ENCODE results near the gene ERCC8. TPM values are rescaled to one million over a fixed set of nuclear protein-coding genes. Genes with fewer than 3 reads are reported as not detected.
"Not testable (repeated sequence)": the region's sequence is repeated elsewhere in the genome, so short reads cannot be mapped to it uniquely, and the experiment has no call there.

ERCC8 gene
- total RNA-seq, 1 donor from 2014 or later: 4.6 TPM

DNA sequence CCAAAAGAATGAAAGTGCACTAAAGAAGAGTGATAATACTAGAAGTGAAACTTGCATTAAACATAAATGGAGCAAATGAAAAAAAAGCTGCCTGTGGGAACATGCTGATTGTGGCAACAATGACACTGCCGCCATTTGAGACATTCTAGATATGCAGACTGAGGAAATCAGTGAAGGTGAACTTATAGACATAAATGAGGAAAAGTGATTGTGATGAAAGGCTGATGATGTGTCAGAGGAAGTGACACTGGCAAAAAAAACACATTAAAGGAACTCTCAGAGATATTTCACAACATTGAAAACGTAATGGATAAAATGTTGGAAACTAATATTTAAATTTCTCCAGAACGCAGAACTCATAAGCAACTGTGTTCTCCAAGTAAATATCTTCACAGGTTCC lies 1.2 kb downstream of the ERCC8 start:
- intact Hi-C loops (cut with DNase I): loop anchor here (10.0 kb wide), 1 partner anchor 239 kb away; the partner anchor contains the start of gene DEPDC1B
- no peak for DNase-seq (ENCODE audit: low spot score)

DNA sequence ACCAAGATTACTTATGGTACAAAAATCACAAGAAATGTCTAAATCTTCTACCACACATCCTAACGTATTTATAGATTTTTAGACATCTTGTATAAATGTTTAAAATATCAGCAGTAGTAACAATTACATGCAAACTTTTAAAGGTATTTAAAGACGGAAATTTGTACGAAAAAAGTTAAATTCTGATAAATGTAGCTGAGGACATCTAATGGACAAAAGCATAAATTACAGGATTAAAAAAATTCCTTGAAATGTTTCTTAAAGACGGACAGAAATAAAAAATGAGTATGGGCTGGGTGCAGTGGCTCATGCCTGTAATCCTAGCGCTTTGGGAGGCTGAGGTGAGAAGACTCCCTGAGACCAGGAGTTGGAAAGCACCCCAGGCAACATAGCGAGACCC lies 15.8 kb downstream of the ERCC8 start:
- intact Hi-C loops (cut with DNase I): no loop called here
- DNase-seq (ENCODE audit: low spot score): no peak

DNA sequence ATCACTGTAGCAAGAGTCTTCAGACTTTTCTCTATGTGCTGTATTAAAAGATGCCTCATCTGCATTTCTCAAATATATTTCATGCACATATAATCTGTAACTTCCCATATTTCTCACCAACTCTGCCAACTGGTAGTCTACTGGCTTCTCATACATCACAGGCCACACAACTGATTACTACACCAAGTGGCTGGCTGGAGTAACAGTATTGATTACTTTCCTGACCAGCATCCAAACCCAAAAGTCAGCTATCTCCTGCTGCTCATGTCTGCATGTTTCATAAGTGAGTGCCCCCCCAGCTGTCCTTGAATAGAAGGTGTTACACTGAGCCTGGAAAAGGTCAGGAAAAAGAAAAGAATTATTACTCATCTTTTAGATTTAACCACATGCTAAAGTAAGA lies 17.4 kb downstream of the ERCC8 start:
- DNase-seq (ENCODE audit: low spot score): no peak
- intact Hi-C loops (cut with DNase I): no loop called here

DNA sequence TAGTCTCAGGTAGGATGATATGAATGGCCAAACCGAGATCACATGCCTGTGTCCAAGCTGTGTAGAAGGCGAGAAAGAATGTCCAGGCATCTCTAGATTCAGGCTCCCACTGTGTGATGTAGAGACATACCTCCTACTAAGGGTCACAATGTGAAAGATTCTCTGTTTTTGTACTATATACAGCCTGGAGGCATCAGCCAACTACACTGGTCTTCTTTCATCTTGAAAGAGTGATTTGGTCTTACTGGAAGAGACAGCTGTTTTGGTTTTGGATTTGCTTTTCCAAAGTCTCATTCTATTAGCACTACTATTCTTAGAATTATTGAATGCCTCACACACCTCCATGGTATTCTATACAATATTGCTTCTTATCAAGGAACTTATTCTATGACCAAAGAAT lies 26.4 kb downstream of the ERCC8 start:
- no peak for DNase-seq (ENCODE audit: low spot score)
- intact Hi-C loops (cut with DNase I): no loop called here

DNA sequence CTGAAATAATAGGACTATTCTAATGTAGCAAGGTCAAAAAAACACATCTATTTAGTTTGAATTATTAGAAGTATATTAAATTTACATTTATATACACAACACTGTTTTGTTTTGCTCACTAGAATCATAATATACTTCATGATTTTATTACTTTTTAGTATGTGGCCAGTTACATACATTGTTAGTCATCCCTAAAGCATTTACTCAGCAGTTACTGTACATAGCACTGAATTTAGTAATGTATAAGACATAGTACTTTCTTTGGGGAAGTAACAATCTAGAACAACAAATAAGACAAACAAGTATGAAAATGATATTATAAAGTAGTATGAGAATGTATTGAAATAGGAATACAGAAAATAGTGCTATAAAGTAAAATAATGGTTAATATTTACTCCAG lies 28.2 kb downstream of the ERCC8 start:
- intact Hi-C loops (cut with DNase I): no loop called here
- no peak for DNase-seq (ENCODE audit: low spot score)

DNA sequence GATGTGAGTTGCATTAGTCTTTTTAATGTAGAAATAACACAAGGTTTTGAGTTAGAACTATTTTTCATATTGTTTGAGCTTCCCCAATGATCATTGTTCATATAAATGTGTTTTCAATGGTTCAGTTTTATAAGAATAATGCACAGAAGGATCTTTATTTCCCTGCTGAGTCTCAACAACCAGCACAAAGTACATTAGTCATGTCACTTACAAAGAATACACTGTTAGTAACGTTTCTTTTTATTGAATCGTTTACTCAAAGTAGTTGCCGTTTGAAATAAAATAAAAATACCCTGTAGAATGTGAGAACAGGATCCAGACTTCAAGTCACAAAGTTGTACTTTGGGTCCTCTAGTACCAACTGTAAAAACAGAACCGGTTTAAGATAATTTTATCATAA lies 41.5 kb downstream of the ERCC8 start:
- DNase-seq (ENCODE audit: low spot score): no peak
- intact Hi-C loops (cut with DNase I): no loop called here

DNA sequence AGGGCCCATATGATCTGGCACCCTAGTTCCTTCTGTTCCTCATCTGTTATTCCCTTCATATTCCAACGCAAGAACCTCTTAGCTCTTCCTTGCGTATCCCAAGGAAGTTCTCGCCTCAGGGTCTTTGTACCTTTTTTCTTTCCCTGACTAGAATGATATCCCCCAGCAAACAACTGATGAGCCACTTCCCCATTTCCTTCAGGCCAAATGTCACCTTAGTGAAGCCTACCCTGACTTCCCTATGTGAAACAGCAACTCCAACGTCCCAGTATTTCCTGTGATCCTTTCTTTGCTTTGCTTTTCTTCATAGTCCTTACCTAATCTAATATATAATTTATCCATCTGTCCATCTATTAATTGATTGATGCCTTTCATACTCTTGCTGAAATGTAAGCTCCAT lies 47.9 kb downstream of the ERCC8 start:
- intact Hi-C loops (cut with DNase I): no loop called here
- DNase-seq (ENCODE audit: low spot score): no peak

DNA sequence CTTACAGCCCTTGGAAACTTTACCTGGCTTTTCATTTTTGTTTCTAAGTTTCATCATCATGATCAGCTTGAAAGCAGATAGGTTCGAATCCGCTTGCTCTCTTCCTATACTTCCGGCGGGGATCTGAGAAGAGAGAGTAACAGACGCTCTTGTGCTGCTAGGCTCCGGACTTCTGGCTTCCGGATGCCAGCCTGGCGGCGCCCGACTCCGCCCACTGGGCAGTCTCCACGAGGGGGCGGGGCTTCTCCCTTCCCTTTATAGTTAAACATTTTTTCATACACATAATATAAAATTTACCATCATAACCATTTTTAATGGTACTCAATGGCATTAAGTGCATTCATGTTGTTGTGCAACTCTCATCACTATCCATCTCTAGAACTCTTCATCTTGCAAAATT lies 51.3 kb downstream of the ERCC8 start:
- no peak for DNase-seq (ENCODE audit: low spot score)
- intact Hi-C loops (cut with DNase I): no loop called here

DNA sequence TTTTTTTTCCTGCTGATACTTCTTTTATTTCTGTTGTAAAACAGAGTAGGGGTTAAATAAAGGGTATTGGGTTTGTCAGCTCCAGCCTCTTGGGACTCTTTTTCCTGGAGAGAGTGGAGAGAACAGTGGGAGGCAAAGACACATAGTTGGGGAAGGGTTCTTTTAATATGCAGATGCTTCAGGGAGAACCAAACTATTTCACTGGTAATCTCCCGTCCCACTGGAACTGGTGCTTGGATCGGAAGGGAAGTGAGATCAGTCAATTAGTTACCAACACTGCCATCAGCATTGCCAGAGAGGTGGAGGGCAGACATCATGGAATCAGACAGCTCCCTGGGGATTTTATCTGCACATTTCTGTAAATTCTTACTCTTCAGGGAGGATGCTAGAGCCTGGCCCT lies 53.2 kb downstream of the ERCC8 start:
- intact Hi-C loops (cut with DNase I): no loop called here
- DNase-seq (ENCODE audit: low spot score): no peak

DNA sequence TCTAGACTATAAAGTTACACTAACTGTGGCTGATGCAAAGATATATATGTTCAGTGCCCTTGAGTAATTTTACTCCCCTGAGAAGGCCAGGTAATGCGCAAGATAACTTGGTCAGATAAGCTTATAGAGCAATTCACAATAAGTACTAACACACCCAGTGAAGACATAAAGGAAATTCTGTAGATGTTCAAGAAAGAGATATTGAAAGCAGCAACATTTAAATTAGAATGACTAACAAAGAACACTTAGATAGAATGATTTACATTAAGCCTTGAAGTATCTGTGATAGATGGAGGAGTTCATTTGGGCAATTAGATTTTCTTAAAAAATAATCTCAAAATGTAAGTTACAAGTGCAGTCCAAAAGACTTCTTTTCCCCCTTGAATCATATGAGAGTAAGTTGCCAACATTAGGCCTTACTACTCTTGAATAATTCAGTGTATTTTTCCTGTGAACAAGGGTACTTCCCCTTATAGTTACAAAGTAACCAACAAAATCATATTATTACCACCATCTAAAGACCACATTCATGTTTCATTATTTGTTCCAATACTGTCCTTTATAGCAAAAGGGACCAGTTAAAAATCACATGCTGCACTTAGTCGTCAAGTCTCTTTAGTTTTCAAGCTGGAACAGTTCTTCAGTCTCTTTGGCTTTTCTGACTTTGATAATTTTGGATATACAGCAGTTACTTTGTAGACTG lies 56.4 kb downstream of the ERCC8 start:
- intact Hi-C loops (cut with DNase I): no loop called here
- DNase-seq (ENCODE audit: low spot score): no peak

DNA sequence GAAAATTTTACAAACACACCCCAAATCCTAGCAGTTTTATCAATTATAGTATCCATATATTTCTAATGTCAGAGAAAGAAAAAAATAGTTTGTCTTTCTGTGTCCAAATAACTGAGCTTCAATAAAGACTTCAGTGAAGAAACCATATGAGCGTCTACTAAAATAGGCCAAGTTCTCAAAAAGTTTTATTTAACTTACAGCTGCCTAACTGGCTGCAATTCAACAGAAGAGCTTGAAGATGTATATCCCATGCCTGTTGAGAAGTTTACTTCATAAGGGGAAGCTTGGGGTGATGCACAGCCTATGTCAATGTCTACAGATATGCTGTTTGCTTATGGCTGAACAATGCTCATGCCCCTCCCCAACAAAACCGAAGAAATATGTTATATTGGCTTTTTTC lies 57.1 kb downstream of the ERCC8 start:
- intact Hi-C loops (cut with DNase I): no loop called here

DNA sequence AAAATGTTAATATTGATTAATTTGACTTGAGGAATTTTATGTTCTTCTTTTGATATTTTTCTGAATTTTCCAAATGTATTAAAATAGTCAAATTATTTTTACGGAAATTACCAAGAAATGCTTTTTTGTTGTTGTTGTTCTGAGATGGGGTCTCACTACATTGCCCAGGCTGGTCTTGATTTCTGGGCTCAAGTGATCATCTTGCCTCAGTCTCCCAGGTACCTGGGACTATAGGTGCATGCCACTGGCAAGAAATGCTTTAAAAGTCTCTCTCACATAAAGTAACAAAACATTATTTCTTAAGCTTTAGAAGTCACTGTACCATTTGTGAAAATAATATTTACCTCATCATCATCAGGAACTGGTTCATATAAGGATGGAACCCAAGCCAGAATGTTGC lies 57.8 kb downstream of the ERCC8 start:
- intact Hi-C loops (cut with DNase I): no loop called here
- no peak for DNase-seq (ENCODE audit: low spot score)

More for the DNA sequence above, 57.1 kb downstream of the ERCC8 start:
- no peak for DNase-seq (ENCODE audit: low spot score)

DNA sequence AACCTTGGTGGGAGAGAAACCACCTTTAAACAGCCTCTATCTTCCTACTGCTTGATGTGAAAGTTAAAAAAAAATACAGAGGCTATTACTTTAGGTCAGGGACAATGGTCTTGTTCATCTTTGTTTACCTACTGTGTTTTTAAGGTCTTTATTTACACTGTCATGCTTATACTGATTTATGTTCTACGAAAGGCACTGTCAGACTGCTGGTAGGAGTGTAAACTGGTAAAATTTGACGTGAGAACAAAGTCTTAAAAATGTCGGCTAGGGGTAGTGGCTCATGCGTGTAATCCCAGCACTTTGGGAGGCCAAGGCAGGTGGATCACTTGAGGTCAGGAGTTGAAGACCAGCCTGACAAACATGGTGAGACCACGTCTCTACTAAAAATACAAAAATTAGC lies 58.7 kb downstream of the ERCC8 start:
- intact Hi-C loops (cut with DNase I): no loop called here
- no peak for DNase-seq (ENCODE audit: low spot score)

DNA sequence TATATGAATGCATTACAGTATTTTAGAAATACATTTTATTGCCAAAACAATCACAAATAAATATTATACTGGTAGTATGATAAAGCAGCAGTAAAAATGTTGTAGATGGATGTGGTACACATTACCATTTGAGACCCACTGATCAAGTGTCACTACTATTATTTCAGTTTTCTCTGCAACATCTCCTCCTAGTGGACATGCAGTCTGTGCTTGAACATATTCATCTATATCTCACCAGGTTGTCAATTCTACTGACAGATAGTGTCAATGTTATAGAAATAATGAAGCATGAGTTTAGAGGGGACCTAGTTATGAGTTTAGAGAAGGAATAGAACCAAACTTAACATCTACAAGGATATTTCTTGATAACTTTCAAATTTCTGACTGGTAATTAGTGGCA lies 61.6 kb downstream of the ERCC8 start:
- intact Hi-C loops (cut with DNase I): no loop called here
- no peak for DNase-seq (ENCODE audit: low spot score)

DNA sequence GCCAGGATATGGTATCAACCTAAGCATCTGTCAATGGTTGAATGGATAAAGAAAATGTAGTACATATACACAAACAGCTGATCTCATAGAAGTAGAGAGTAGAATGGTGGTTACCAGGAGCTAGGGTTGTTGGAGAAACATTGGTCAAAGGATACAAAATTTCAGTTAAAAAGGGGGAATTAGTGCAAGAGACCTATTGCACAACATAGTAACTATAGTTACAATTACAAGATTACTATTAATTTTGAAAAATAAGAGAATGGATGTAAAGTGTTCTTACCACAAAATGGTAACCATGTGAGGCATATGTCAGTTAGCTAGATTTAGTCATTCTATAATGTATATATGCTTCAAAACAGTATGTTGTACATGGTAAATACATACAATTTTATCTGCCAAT lies 72.0 kb downstream of the ERCC8 start:
- no peak for DNase-seq (ENCODE audit: low spot score)

DNA sequence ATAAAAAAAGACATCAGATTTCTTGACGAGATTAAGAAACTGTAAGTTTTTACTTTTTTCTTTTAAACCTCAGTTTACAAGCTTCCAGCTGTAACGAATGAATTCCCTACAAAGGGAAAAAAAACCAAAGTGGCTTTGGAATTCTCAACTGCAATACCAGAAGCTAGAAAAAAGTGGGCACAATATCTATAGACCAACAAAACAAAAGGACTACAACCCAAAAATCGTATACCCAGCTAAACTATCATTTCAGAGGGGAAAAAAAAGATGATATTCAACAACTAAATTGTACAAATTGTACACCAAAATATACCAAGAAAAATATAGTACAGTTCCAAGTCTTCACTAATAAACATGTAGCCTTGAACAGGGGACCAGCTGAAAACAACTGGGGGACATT lies 74.0 kb downstream of the ERCC8 start:
- intact Hi-C loops (cut with DNase I): no loop called here
- DNase-seq (ENCODE audit: low spot score): no peak

More for the DNA sequence above, 72.0 kb downstream of the ERCC8 start:
- intact Hi-C loops (cut with DNase I): no loop called here

DNA sequence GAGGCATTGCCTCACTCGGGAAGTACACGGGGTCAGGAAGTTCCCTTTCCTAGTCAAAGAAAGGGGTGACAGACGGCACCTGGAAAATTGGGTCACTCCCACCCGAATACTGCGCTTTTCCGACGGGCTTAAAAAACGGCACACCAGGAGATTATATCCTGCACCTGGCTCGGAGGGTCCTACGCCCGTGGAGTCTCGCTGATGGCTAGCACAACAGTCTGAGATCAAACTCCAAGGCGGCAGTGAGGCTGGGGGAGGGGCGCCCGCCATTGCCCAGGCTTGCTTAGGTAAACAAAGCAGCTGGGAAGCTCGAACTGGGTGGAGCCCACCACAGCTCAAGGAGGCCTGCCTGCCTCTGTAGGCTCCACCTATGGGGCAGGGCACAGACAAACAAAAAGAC lies 84.3 kb downstream of the ERCC8 start:
- intact Hi-C loops (cut with DNase I); DNase-seq (ENCODE audit: low spot score): not testable (repeated sequence)

DNA sequence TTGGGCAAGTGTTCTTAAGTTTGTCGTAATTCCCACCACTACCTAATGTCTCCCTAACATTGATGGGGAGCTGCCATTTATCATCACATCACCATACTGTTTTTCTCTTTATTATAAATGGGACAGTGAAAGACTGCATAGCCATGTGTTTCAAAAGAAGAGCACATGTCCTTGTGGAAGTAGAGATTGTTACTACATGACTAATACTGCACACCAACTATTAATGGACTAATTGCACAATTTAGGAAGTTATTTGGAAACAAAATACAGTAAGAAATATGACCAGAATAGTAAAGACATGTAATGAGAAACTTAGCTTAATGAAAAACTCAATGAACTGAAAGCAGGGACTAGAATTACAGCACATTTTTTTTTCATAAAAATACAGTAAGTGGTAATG lies 88.8 kb downstream of the ERCC8 start:
- intact Hi-C loops (cut with DNase I): no loop called here
- no peak for DNase-seq (ENCODE audit: low spot score)

DNA sequence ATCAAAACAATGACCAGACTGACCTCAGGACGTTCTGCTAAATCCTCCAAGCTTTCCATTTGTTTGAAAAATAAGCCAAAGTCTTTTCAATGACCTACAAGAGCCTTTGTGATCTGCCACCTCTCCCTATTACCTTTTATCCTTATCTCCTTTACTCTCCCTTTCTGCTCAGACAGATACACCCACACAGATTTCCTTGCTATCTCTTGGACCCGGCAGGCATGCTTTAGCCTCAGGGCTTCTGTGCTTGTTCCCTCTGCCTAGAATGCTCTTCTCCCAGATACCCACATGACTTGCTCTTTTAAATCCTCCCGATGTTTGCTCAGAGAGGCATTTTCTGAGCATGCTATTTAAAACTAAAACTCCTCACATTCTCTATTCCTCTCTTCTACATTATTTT lies 91.9 kb downstream of the ERCC8 start:
- intact Hi-C loops (cut with DNase I): loop anchor here (5.0 kb wide), 1 partner anchor 189 kb away; no protein-coding TSS in a partner anchor
- no peak for DNase-seq (ENCODE audit: low spot score)

DNA sequence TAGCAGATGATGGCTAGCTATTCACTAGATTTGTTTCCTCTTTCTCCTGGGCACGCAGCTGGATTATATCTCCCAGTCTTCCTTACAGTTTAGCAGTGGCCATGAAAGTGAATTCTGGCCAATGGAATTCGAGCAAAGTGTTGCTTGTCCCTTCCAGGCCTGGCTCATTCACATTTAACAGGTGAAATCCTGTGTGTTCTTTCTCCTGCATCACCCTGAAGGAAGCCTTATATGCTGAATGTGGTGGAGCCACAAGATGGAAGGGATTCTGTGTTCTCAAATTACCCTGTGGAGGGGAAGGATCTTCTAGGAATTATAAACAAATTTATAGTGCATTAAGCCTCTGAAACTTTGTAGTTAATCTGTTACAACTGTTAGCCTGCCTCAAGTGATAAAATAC lies 92.6 kb downstream of the ERCC8 start:
- DNase-seq (ENCODE audit: low spot score): no peak
- intact Hi-C loops (cut with DNase I): loop anchor here (5.0 kb wide), 1 partner anchor 190 kb away; no protein-coding TSS in a partner anchor

DNA sequence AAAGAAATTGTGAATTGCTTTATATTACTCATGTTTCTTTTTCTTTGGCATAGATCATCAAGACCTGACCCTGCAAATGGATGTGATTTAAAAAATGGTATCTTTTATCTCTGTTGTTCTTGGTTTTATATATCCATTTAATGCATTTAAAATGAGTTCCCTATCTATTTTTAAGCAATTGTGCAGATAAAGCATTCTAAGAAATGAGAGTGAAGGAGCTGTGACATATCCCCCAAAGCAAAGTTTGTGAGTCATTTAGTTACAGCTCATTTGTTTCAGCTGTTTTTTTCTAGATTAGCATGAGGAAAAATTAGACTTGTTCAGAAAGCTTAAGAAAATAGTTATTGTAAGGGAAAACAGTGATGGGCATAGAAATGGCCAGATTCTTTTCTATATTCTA lies 93.2 kb downstream of the ERCC8 start:
- DNase-seq (ENCODE audit: low spot score): no peak
- intact Hi-C loops (cut with DNase I): loop anchor here (5.0 kb wide), 1 partner anchor 191 kb away; no protein-coding TSS in a partner anchor

DNA sequence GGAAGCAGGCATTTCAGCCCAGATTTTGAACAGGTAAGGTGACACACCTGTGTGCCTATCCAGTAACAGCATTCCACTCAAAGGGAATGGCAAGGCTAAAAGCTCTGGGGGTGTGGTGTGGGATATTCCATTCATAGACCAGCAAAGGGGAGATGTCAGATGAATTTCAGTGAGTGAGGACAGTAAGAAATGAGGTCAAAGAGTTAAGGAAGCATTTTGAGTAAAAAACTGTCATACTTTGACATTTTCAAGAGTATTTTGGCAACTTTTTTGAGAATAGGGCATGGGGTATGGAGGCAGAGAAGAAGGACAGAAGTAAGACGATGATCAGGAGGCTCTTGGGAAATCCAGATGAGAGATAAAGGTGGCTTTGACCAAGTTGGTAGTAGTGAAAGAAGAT lies 98.6 kb downstream of the ERCC8 start:
- intact Hi-C loops (cut with DNase I): loop anchor here (10.0 kb wide), 1 partner anchor 141 kb away; the partner anchor contains the start of gene DEPDC1B
- DNase-seq (ENCODE audit: low spot score): no peak
